Testis (tissue), 3 donors: Measurements from ENCODE around the gene LRMDA. TPM values are rescaled to one million over a fixed set of nuclear protein-coding genes. Genes with fewer than 3 reads are reported as not detected.

Source experiments
- DNase-seq: peaks from one replicate; pipeline ENCODE4 v3.0.0-alpha.2; 2019
- H3K27ac ChIP-seq, 2 donors: fragments of 200-600 bp; sonication (generic); one replicate each; pipeline ENCODE4 v1.5.1; 2019
- H3K27me3 ChIP-seq: fragments of 200-600 bp; sonication (generic); one replicate; pipeline ENCODE4 v1.5.1; 2019
- H3K36me3 ChIP-seq: fragments of 200-600 bp; sonication (generic); one replicate; pipeline ENCODE4 v1.5.1; 2017; ENCODE audit warnings: low read depth; ENCODE audit errors: missing control alignments
- H3K4me1 ChIP-seq: fragments of 200-600 bp; sonication (generic); one replicate; pipeline ENCODE4 v1.5.1; 2019
- H3K4me3 ChIP-seq, 2 donors: fragments of 200-600 bp; sonication (generic); one replicate each; pipeline ENCODE4 v1.5.1; 2017 to 2019
- H3K9me3 ChIP-seq: fragments of 200-600 bp; sonication (generic); one replicate; pipeline ENCODE4 v1.5.1; 2017
- POLR2A ChIP-seq: fragments of 450-650 bp; IDR thresholded peaks from one replicate; pipeline ENCODE4 v1.6.1; 2017; ENCODE audit warnings: antibody characterized with exemption, mild to moderate bottlenecking, moderate library complexity
- WGBS, 2 donors: methylation state at CpG; one replicate each; pipeline ENCODE4 v1.1.5; 2018; 5-methylcytosine and 5-hydroxymethylcytosine counted together
- intact Hi-C: fragments of 100-400 bp; cut with DNase I; formaldehyde crosslinking; loops from one replicate; pipeline ENCODE4 v1.15.1; 2023; ENCODE audit warnings: low total_unique reads
- polyA plus RNA-seq: library from polyadenylated mRNA; stranded (reverse); fragments of 350-450 nt; fragmentation: Illumina TruSeq; extraction: RNeasy Lipid Tissue Mini Kit (QIAGEN cat#74804); gene quantifications from one replicate; pipeline ENCODE4 v1.2.3, GENCODE V29; 2014; ENCODE audit warnings: low read depth, low replicate concordance; ENCODE audit not compliant: insufficient read depth
- total RNA-seq, 2 donors: library from RNA; depleted of rRNA; stranded (reverse); fragments of >200 nt; gene quantifications; one replicate each; pipeline ENCODE4 v1.2.3, GENCODE V29; 2016
- TF ChIP-seq, protein P1 (sequence below), 3 experiments: fragments of 450-650 bp in 2 of 3; fragments of 200-600 bp in 1 of 3; sonication (generic) in 1 of 3; IDR thresholded peaks; one replicate each; pipeline ENCODE4 v1.5.1; 2016 to 2019; ENCODE audit warnings: antibody characterized with exemption in 3 of 3, mild to moderate bottlenecking in 2 of 3, moderate library complexity in 1 of 3

LRMDA gene
- total and polyA plus RNA-seq, 3 donors from 2014 or later, result 7.6 to 13.8 (median 10.6) TPM

DNA sequence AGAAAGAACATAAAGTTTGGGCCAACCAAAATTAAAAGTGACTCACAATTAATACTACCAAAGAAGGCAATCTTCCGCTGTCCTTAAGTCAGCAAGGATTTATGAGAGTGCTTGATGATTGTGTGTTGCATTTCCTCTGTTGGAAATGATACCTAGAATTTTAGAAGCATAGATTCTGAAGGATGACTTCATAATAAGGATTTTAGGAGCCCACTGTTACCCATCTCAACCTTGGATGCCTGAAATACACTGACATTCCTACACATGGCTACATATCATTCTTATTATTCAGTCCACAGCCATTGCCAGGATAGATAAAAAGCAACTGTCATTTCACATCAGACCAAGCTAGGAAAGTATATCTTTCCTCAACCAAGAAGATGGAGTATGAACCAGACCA lies 823.8 kb downstream of the LRMDA start:
- H3K27me3 ChIP-seq, result no peaks in the 10 kb centered on the region
- 65 to 70% methylated on average over 1 of the region's 1 CpG for WGBS, 2 donors
- H3K27ac ChIP-seq, result no peak overlapping the region
- no peak overlapping the region for H3K4me3 ChIP-seq
- intact Hi-C loops, result no loop called here
- H3K9me3 ChIP-seq, result no peaks in the 10 kb centered on the region
- H3K36me3 ChIP-seq, result no peaks in the 10 kb centered on the region
- H3K4me1 ChIP-seq, result no peaks in the 10 kb centered on the region
- no peak for DNase-seq
- TF ChIP-seq POLR2A, result no peak
- TF ChIP-seq, protein P1, sequence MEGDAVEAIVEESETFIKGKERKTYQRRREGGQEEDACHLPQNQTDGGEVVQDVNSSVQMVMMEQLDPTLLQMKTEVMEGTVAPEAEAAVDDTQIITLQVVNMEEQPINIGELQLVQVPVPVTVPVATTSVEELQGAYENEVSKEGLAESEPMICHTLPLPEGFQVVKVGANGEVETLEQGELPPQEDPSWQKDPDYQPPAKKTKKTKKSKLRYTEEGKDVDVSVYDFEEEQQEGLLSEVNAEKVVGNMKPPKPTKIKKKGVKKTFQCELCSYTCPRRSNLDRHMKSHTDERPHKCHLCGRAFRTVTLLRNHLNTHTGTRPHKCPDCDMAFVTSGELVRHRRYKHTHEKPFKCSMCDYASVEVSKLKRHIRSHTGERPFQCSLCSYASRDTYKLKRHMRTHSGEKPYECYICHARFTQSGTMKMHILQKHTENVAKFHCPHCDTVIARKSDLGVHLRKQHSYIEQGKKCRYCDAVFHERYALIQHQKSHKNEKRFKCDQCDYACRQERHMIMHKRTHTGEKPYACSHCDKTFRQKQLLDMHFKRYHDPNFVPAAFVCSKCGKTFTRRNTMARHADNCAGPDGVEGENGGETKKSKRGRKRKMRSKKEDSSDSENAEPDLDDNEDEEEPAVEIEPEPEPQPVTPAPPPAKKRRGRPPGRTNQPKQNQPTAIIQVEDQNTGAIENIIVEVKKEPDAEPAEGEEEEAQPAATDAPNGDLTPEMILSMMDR (IDR thresholded peaks at IDR 0.05), result no peak

DNA sequence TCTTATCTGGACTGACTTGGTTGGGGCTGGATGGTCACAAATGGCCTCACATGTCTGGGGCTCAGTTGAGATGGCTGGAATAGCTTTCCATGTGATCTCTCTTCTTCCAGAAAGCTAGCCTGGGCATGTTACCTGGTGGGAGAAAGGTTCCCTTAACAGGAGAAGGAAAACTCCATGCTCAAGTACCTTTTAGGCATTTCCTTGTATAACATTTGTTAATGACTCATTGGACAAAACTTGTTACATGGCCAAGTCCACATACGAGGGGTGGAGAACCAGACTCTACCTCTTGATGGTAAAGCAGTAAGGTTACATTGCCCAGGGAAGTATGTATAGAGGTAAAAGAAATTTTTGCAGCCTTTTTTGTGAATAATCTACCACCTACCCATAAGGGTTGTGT lies 826.4 kb downstream of the LRMDA start:
- whole genome bisulfite sequencing, 2 donors, result 76 to 95% methylated on average over 1 of the region's 1 CpG
- no peak for TF ChIP-seq POLR2A
- TF ChIP-seq, protein P1 (IDR thresholded peaks at IDR 0.05), result no peak
- Histone ChIP-seq H3K4me3 (no peak overlapping the region), H3K27ac (no peak overlapping the region), H3K4me1 (no peaks in the 10 kb centered on the region), H3K9me3 (no peaks in the 10 kb centered on the region), H3K27me3 (no peaks in the 10 kb centered on the region), H3K36me3 (no peaks in the 10 kb centered on the region)
- no peak for DNase-seq
- intact Hi-C loops, result no loop called here

- no peaks in the 10 kb centered on the region for H3K4me1 ChIP-seq
- no peaks in the 10 kb centered on the region for H3K9me3 ChIP-seq
- H3K27me3 ChIP-seq, result no peaks in the 10 kb centered on the region
- intact Hi-C loops, result no loop called here
- no peak overlapping the region for H3K4me3 ChIP-seq
- no peak for TF ChIP-seq POLR2A
- TF ChIP-seq, protein P1 (IDR thresholded peaks at IDR 0.05), result no peak
- 71% methylated on average over 4 of the region's 4 CpGs for whole genome bisulfite sequencing, 2 donors
- H3K36me3 ChIP-seq, result no peaks in the 10 kb centered on the region
- no peak overlapping the region for H3K27ac ChIP-seq
- DNase-seq, result no peak
Measured at GRCh38 chr10:76265441-76266113, 834.2 kb downstream of the LRMDA start.

DNA sequence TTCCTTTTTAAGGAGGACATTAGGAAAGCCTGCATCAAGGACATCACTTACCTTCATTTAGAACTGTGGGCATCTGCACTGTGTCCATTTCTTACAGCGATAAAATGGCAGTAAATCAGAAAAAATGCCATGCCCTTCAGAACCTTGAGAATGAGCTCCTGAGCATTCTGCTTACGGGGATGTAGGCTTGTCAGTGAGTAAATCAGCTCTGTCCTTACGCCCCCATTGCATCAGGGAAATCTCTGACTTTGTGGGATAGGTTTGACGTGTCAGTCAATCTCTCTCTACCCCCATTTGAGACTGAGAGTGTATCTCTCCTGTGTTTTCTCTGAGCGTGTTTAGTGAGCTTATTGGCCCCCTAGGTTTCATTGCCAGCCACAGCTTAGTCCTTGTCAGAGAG lies 837.1 kb downstream of the LRMDA start:
- H3K27ac ChIP-seq, result no peak overlapping the region
- H3K4me3 ChIP-seq, result no peak overlapping the region
- 69 to 78% methylated on average over 5 of the region's 5 CpGs for WGBS, 2 donors
- no peaks in the 10 kb centered on the region for H3K4me1 ChIP-seq
- intact Hi-C loops, result no loop called here
- no peak for TF ChIP-seq POLR2A
- H3K36me3 ChIP-seq, result no peaks in the 10 kb centered on the region
- no peaks in the 10 kb centered on the region for H3K9me3 ChIP-seq
- no peaks in the 10 kb centered on the region for H3K27me3 ChIP-seq
- DNase-seq, result no peak

DNA sequence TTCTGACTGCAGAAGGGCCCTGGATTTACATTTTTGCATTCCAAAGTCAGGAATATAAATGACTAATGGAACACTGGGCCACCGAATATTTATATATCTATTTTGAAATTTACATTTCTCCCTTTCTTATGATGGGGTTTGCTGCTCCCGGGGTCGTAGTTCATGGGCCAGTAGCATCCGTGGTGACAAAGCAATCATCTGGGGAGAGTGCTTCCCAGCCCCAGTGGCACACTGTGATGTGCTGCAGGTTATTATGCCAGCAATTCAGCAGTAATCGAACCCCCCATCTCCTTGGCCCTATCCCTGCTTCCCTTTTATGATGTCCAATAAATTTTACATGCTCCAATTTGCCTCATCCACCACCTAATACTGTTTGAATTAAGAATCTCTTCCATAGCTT lies 837.5 kb downstream of the LRMDA start:
- DNase-seq, result no peak
- WGBS, 2 donors, result 85 to 89% methylated on average over 5 of the region's 5 CpGs
- Histone ChIP-seq H3K4me3 (no peak overlapping the region), H3K9me3 (no peaks in the 10 kb centered on the region), H3K36me3 (no peaks in the 10 kb centered on the region), H3K27me3 (no peaks in the 10 kb centered on the region), H3K27ac (no peak overlapping the region), H3K4me1 (no peaks in the 10 kb centered on the region)
- no peak for TF ChIP-seq POLR2A
- TF ChIP-seq, protein P1 (IDR thresholded peaks at IDR 0.05), result no peak
- intact Hi-C loops, result no loop called here
